ENCODE data around the gene RABGAP1L. TPM values are rescaled to one million over a fixed set of nuclear protein-coding genes. Genes with fewer than 3 reads are reported as not detected.
"Not testable (repeated sequence)": the region's sequence is repeated elsewhere in the genome, so short reads cannot be mapped to it uniquely, and the experiment has no call there.

The RABGAP1L gene
- polyA plus RNA-seq, 1 donor from 2014 or later, result 88.6 TPM

DNA sequence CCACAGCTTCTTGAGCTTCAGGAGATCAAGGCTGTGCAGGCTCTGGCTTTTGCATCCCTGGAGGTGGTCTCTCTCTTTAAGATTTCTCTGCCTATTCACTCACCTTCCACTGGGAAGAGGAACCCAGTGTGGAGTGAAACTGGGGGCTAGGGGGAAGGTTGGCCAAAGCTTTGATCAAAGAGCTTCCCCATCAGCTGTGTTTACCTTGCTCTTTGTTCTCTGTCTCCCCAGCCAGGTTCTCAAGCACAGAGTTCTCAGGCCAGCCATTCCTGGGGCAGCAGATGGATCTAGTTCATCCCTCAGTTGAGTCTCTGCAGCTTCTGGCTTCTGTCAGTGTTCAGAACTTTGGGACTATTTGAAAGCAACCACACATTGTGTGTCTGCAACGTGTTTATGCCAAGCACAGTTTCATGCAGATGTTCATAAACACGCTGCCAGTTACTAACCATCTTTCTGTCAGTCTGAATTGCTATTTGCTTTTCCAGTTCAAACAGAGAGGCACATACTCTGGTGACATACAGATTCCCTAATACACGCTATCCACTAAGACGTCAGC, 881.1 kb downstream of the RABGAP1L start:
- H3K9me3 Mint-ChIP-seq, result no peaks in the 10 kb centered on the region
- H3K4me1 Mint-ChIP-seq, result no peaks in the 10 kb centered on the region
- no peak overlapping the region for H3K4me3 Mint-ChIP-seq
- H3K27me3 Mint-ChIP-seq, result peaks cover 8% of the 10 kb centered on the region
- H3K36me3 Mint-ChIP-seq, result peaks cover 2% of the 10 kb centered on the region
- H3K27ac Mint-ChIP-seq, result no peak overlapping the region

DNA sequence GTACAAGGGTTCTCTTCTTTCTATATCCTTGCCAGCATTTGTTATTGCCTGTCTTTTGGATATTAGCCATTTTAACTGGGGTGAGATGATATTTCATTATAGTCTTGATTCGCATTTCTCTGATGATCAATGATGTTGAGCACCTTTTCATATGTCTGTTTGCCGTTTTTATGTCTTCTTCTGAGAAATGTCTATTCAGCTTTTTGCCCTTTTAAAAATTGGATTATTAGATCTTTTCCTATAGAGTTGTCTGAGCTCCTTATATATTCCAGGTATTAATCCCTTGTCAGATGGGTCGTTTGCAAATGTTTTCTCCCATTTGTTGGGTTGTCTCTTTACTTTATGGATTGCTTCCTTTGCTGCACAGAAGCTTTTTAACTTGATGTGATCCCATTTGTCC, 883.3 kb downstream of the RABGAP1L start:
- peaks cover 2% of the 10 kb centered on the region for H3K36me3 Mint-ChIP-seq

DNA sequence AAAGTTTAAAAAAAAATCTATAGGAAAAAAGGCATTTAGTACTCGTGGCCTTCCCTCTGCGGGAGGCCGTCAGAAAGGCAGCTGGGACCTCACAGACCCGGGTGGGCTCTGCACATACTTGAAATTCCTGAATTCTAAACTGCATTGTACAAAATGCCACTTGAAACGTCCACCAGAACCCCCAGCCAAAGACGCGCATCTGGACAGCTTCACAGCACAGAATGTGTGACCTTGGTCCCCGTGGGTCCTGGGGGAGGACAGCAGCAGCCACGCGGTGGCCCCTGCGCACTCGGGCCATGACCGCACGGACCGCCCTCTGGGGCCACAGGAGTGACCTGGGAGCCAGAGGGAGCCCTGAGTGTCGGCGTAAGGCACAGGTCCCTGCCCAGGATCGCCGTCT, 884.5 kb downstream of the RABGAP1L start:
- peaks cover 2% of the 10 kb centered on the region for H3K36me3 Mint-ChIP-seq
- H3K4me1 Mint-ChIP-seq, result no peaks in the 10 kb centered on the region
- no peak overlapping the region for H3K4me3 Mint-ChIP-seq
- H3K27ac Mint-ChIP-seq, result no peak overlapping the region
- H3K27me3 Mint-ChIP-seq, result peaks cover 13% of the 10 kb centered on the region
- no peaks in the 10 kb centered on the region for H3K9me3 Mint-ChIP-seq

More for the DNA sequence above, 883.3 kb downstream of the RABGAP1L start:
- Mint-ChIP-seq H3K4me1 (no peaks in the 10 kb centered on the region), H3K4me3 (no peak overlapping the region), H3K9me3 (no peaks in the 10 kb centered on the region), H3K27ac (no peak overlapping the region), H3K27me3 (peaks cover 9% of the 10 kb centered on the region)

- not testable (repeated sequence) for H3K36me3 Mint-ChIP-seq, H3K4me3 Mint-ChIP-seq, H3K27ac Mint-ChIP-seq, H3K4me1 Mint-ChIP-seq, H3K9me3 Mint-ChIP-seq
- H3K27me3 Mint-ChIP-seq, result peaks cover 18% of the 10 kb centered on the region
Measured at GRCh38 chr1:175044591-175044990, 885.3 kb downstream of the RABGAP1L start.

Other genes starting within 250 kb of the RABGAP1L start
- gene SERPINC1, start 242.2 kb upstream of the RABGAP1L start, polyA plus RNA-seq, result not detected
- gene RC3H1, start 137.2 kb upstream of the RABGAP1L start, polyA plus RNA-seq, result 6.0 TPM

Data from IgD-negative memory B cell (primary cell).